HG02943 (cell line): ENCODE measurements around the gene ZNF419.
"Not testable (repeated sequence)": the region's sequence is repeated elsewhere in the genome, so short reads cannot be mapped to it uniquely, and the experiment has no call there.

Experiments
- ATAC-seq: cut with Tn5 transposase; IDR thresholded peaks from one replicate; pipeline ENCODE4 v1.9.1; 2021; ENCODE audit warnings: mild to moderate bottlenecking, low read depth, moderate library complexity; ENCODE audit not compliant: unreplicated experiment

Gene ZNF419

GRCh38 chr19:57487477-57488298, at the start of gene ZNF419:
ZNF419 (plus strand) TSS chr19:57487750; CDS start chr19:57487951, 201 bp downstream.
- ATAC-seq = not testable (repeated sequence)

- ATAC-seq = no peak
Observed at GRCh38 chr19:57437931-57438330, 49.6 kb upstream of the ZNF419 start.

DNA sequence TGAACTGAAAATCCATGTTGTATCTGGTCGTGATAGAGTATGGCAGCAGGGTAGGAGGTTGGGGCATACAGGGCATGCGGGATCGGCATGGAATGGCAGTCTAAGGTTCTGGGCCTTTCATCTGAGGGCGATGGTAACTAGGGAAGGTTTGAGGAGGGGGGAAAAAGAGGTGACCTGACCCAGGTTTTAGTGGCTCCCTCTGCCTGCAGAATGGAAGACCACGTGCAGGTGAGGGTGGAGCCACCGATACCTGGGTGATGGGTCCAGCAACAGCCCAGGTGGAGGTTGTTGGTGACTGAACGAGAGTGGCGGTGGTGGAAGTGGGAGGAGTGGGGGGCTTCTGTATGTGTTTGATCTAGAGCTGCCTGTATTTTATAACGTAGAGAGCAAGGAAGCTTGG, 48.6 kb upstream of the ZNF419 start:
- ATAC-seq = no peak

DNA sequence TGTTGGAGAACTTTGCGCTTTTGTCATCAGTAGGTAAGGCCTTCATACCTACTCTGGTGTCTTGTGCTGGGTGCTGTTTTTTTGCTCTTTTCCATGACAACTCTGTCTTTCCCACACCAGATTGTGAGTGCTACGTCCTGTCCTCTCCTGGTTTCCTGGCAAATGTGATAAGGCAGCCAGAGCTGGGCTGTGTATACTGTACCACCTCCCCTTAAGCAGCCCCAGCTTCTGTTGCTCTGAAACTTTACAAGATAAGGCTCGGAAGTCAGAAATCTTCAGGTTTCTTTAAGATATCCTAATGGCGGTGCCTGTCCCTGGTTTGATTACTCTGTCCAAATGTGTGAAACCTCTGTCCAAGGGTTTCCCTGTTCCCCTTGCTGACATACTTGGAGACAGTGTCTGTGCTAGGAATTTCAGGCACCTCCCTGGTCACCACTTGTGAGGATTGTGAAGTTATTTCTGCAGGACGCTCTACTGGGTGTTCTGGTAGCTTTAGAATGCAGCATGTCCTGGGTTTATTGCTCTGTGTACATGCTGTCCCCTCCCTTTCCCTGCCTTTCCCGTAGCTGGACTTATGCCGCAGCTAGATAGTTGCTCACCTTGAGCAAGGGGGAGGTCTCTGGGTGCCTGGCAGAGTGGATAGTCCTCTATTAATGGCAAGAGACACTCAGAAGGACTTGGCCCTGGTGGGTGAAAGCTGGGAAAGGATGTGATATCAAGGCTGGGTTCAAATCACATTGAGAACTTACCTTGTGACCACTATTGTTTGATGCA, 45.4 kb upstream of the ZNF419 start:
- no peak for ATAC-seq

DNA sequence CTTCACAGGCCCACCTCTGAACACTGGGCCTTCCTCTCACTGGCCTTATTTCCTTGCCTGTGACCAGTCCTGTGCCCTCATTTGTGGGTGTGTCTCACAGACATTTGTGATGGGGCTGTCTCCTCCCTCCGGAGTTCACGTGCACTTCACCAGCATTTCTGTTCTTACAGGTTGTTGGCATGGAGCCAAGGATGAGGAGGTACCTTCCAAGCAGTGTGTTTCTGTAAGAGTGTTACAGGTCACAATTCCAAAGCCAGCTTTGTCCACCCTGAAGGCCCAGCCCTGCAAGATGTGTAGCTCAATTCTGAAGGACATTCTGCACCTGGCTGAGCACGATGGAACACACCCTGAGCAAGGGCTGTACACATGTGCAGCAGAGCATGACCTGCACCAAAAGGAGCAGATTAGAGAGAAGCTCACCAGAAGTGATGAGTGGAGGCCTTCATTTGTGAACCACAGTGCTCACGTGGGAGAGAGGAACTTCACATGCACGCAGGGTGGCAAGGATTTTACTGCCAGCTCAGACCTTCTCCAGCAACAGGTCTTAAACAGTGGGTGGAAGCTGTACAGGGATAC, 44.3 kb upstream of the ZNF419 start:
- ATAC-seq = no peak

- ATAC-seq = no peak
Observed at GRCh38 chr19:57452307-57452706, 35.2 kb upstream of the ZNF419 start.

DNA sequence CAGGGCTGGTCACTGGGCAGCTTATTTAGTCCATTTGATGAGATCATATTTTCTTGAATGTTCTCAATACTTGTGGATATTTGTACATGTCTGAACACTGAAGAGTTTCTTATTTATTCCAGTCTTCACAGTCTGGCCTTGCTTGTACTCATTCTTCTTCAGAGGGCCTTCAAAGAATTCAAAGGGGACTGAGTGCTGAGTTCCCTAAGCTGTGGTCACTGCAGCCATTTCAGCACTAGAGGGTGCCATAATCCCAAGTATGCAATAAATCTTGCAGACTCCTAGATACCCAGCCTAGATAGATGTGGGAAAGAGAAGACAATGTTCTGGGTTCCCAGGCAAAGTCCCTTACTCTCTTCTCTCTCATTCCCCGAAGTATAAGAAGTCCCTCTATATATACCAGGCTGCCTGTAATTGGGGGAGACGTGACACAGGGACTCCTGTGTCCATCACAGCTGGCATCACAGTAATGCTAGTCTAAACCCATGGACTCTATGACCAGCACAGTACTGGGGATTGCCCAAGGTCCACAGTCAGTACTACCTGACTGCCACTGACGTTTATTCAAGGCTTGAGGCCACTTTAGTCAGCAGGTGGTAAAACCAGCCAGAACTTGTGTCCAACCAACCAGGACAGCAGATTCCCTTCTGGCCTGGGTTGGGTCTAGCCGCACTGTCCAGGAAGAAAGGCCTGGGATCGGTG, 21.7 kb upstream of the ZNF419 start:
- ATAC-seq = no peak

- no peak for ATAC-seq
Observed at GRCh38 chr19:57466489-57466888, 21.1 kb upstream of the ZNF419 start.

- ATAC-seq = no peak
Observed at GRCh38 chr19:57473646-57474045, 13.9 kb upstream of the ZNF419 start.

DNA sequence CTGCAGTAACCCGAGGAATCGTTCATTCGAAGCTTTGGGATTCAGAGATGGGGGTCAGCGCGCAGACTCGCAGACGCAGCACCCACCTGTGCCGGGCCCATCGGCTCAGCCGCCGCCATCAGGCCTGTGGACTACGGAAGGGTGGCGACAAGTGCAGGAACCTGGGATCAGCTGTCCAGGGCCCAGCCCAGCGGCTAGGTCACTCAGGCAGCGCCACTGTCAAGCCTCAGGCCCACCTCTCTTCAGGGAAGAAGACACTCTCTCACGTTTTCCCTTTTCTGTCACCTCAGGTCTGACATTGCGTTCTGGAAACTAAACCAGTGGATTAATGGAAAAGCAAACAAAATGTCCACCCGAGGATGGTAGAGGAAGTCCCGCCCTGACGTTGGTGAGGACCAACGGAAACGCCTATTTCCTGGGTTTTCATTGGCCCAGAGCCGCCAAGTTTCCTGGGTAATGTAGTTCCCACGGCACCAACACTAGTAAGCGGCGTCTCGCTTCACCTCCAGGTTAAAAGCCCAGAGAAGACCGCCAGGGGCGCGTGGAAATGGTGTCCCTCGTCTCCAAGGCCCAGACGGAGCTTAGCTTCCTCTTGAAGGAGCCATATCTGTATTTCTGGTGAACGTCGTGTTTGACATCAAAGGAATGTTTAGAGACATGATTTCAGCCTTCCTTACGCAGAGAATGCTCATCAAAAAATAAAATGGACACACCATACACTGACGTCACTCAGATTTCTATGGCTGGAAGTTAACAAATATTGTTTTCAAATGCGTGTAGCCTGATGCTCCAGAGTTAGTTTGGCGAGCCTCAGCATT, 10.2 kb upstream of the ZNF419 start, which contains the start of gene ZNF772:
TSS of gene ZNF772 (minus strand) at position 376 of the 818 bp plus-strand sequence. CDS start at position 119, 257 bp downstream.
- peak; percentile 97 for ATAC-seq

- ATAC-seq = not testable (repeated sequence)
Observed at GRCh38 chr19:57488299-57488644, 722 bp downstream of the ZNF419 start.

GRCh38 chr19:57499332-57499679, 11.8 kb downstream of the ZNF419 start:
- ATAC-seq = not testable (repeated sequence)

DNA sequence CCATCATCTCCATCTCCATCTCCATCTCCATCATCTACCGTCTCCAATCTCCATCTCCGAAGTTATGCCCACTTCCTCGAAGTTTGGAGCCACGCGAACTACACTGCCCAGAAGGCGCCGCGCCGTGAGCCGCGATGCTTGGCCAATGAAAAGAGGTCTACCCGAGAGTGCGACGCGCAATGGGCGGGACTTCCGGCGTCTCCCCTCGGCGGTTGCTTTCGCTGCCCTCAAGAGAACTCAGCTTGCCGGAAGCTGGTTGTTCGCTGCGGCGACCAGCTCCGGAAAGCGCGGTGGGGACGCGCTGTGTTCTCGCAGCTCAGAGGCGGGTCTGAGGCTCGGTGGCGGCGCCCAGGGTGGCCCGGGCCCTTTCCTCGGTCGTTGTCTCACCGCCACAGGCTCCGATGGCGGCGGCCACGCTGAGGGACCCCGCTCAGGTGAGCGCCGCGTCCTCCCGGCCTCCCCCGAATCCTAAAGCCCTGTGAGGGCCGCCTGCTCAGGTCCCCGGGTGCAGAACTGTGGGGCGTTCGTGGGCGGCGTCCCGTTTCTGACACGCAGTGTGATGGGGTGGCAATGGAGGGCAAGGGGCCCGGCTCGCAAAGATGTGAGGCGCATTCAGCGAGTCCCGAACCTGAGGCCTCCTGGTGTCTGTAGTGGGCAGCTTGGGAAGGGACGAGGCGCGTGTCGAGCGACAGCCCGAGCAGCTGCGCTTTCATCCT, 12.3 kb downstream of the ZNF419 start, which contains the start of gene ZNF773:
TSS of gene ZNF773 (plus strand) at position 259 of the 716 bp plus-strand sequence. CDS start at position 402, 143 bp downstream.
- ATAC-seq = peak; percentile 96

DNA sequence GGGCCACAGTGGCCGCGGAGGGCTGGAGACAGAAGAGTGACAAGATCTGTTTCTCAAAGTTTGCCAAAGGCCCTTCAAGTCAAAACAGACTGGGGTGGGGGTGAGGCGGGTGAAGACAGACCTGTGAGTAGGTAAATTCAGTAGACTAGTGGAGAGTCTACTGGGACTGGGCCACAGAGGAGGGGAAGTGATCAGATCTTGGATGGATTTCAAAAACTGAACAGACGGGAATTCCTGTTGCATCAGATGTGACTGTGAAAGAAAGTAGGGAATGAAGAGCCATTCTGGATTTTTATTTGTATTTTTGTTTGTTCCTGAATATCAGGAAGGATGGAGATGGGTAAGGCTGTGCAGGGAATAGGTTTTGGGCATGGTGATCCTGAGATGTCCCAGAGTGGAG, 12.8 kb downstream of the ZNF419 start:
- ATAC-seq = not testable (repeated sequence)

DNA sequence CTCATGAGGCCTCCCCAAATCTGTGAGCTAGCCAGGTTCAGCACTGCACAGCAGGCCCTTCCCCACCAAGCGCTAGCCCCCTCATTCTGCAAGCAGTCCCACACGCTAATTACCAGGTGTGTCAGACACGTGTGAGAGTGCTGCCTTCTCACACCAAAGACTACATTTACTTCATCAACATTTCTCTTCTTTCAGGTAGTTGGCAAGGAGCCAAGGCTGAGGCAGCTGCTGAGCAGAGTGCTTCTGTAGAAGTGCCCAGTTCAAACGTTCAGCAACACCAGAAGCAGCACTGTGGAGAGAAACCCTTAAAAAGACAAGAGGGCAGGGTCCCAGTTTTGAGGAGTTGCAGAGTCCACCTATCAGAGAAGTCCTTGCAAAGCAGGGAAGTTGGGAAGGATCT, 18.6 kb downstream of the ZNF419 start:
- ATAC-seq = no peak

GRCh38 chr19:57511484-57511883, 23.9 kb downstream of the ZNF419 start:
- no peak for ATAC-seq

DNA sequence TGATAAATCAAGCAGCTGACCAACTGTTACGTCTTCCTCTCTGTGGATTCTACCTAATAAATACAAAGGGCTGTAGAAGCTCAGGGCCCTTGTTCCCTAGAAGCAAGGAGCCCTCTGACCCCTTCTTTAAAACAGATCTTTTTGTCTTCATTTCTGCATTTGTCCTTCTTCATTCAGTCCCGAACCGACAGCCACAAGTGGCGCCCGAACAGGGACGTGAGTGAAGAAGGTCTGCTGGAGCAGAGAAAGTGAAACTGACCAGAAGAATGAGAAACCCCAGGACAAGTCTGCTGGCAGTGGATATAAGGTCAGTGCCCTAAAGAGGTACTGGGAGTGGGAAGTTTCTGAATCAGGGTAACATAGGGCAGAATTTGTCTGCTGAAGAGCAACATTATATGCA, 25.3 kb downstream of the ZNF419 start:
- no peak for ATAC-seq

GRCh38 chr19:57515255-57515654, 27.7 kb downstream of the ZNF419 start:
- ATAC-seq = no peak

- not testable (repeated sequence) for ATAC-seq
Observed at GRCh38 chr19:57518021-57518420, 30.5 kb downstream of the ZNF419 start.
